Endodermal cell (in vitro differentiated cells): ENCODE data around the gene TSC2. TPM values are rescaled to one million over a fixed set of nuclear protein-coding genes. Genes with fewer than 3 reads are reported as not detected.

Experiments
- DNase-seq: peaks from one replicate; pipeline ENCODE4 v3.0.0-alpha.2; 2017
- H3K27ac ChIP-seq: 2 replicates; pipeline ENCODE4 v1.5.1; 2013; ENCODE audit warnings: mild to moderate bottlenecking, low read depth, low read length, moderate library complexity
- H3K27me3 ChIP-seq: 2 replicates; pipeline ENCODE4 v1.6.1; 2013; ENCODE audit warnings: mild to moderate bottlenecking, low read length, moderate library complexity; ENCODE audit not compliant: insufficient read depth, control insufficient read depth, poor library complexity, severe bottlenecking
- H3K36me3 ChIP-seq: 2 replicates; pipeline ENCODE4 v1.7.0; 2013; ENCODE audit warnings: mild to moderate bottlenecking, low read length, moderate library complexity; ENCODE audit not compliant: control insufficient read depth, insufficient read depth
- H3K4me1 ChIP-seq: one replicate; pipeline ENCODE4 v1.7.0; 2013; ENCODE audit warnings: low read length; ENCODE audit not compliant: control insufficient read depth, insufficient read depth
- H3K4me3 ChIP-seq: 2 replicates; pipeline ENCODE4 v1.5.1; 2013; ENCODE audit warnings: mild to moderate bottlenecking, low read length, moderate library complexity
- H3K9ac ChIP-seq: 2 replicates; pipeline ENCODE4 v1.6.1; 2013; ENCODE audit warnings: mild to moderate bottlenecking, low read length, moderate library complexity; ENCODE audit not compliant: poor library complexity, severe bottlenecking; ENCODE audit errors: extremely low read depth
- H3K9me3 ChIP-seq: 2 replicates; pipeline ENCODE4 v1.6.1; 2013; ENCODE audit warnings: mild to moderate bottlenecking, low read length, moderate library complexity; ENCODE audit not compliant: control insufficient read depth
- H3K27ac Mint-ChIP-seq: 2 replicates; pipeline ENCODE4 v1.8.0; 2020; ENCODE audit warnings: mixed read lengths
- H3K27me3 Mint-ChIP-seq: 2 replicates; pipeline ENCODE4 v1.8.0; 2021; ENCODE audit warnings: mild to moderate bottlenecking, mixed read lengths; ENCODE audit not compliant: insufficient read depth
- H3K36me3 Mint-ChIP-seq: 2 replicates; pipeline ENCODE4 v1.8.0; 2020; ENCODE audit warnings: low read depth, mixed read lengths
- H3K4me1 Mint-ChIP-seq: 2 replicates; pipeline ENCODE4 v1.8.0; 2020; ENCODE audit warnings: mixed read lengths
- H3K4me3 Mint-ChIP-seq: 2 replicates; pipeline ENCODE4 v1.8.0; 2020; ENCODE audit warnings: mild to moderate bottlenecking, moderate library complexity, mixed read lengths
- H3K9me3 Mint-ChIP-seq: 2 replicates; pipeline ENCODE4 v1.8.0; 2020; ENCODE audit warnings: mild to moderate bottlenecking, mixed read lengths
- CTCF ChIP-seq: fragments of 200-600 bp; sonication (generic); conservative IDR thresholded peaks from 2 replicates; pipeline ENCODE4 v1.5.0; 2021; ENCODE audit warnings: antibody characterized with exemption, mild to moderate bottlenecking
- WGBS, 2 experiments: methylation state at CpG; one replicate each; pipeline versions ENCODE4 v1.1.5 to v1.1.7; 2013; ENCODE audit warnings: missing lambda C conversion rate in 2 of 2, mixed read lengths in 1 of 2; ENCODE audit not compliant: insufficient coverage in 1 of 2, insufficient read length in 1 of 2; 5-methylcytosine and 5-hydroxymethylcytosine counted together
- total RNA-seq, 2 donors: library from RNA; stranded (reverse); fragmentation: NEBNext Ultra II Directional in 1 of 2; extraction: Animal tissue kit (Norgen Biotek cat#: 25700) in 1 of 2; gene quantifications; 2 replicates in 1 of 2; 3 replicates in 1 of 2; pipeline ENCODE4 v1.2.1, GENCODE V29; 2021

The TSC2 gene
- total RNA-seq, 2 donors from 2014 or later, result 166 to 192 TPM

- no peaks in the 10 kb centered on the region for H3K9me3 Mint-ChIP-seq
- H3K27ac Mint-ChIP-seq, result no peak overlapping the region
These were observed 34.3 kb upstream of the TSC2 start for GRCh38 chr16:2013527-2013926.

GRCh38 chr16:2015117-2015946, 32.5 kb upstream of the TSC2 start:
- peaks cover 2% of the 10 kb centered on the region for H3K4me1 Mint-ChIP-seq
- no peak overlapping the region for H3K4me3 ChIP-seq
- H3K27me3 Mint-ChIP-seq, result peaks cover 36% of the 10 kb centered on the region
- H3K9me3 ChIP-seq, result no peaks in the 10 kb centered on the region
- no peaks in the 10 kb centered on the region for H3K36me3 Mint-ChIP-seq
- no peak for DNase-seq
- H3K4me1 ChIP-seq, result peaks cover 2% of the 10 kb centered on the region
- H3K36me3 ChIP-seq, result no peaks in the 10 kb centered on the region
- H3K4me3 Mint-ChIP-seq, result no peak overlapping the region
- H3K27ac ChIP-seq, result no peak overlapping the region
- no peaks in the 10 kb centered on the region for H3K9me3 Mint-ChIP-seq
- no peak for TF ChIP-seq CTCF
- 86 to 92% methylated on average over 15 to 21 of the region's 24 CpGs for WGBS, 2 experiments
- no peak overlapping the region for H3K9ac ChIP-seq
- no peak overlapping the region for H3K27ac Mint-ChIP-seq
- peaks cover 28% of the 10 kb centered on the region for H3K27me3 ChIP-seq

More at GRCh38 chr16:2013527-2013926, 34.3 kb upstream of the TSC2 start:
- no peaks in the 10 kb centered on the region for H3K36me3 ChIP-seq
- no peak overlapping the region for H3K4me3 ChIP-seq
- DNase-seq, result no peak
- peaks cover 7% of the 10 kb centered on the region for H3K4me1 Mint-ChIP-seq
- peaks cover 3% of the 10 kb centered on the region for H3K36me3 Mint-ChIP-seq
- no peak overlapping the region for H3K9ac ChIP-seq
- H3K27me3 Mint-ChIP-seq, result peaks cover 20% of the 10 kb centered on the region
- WGBS, 2 experiments, result 91 to 97% methylated on average over 15 of the region's 15 CpGs
- H3K4me1 ChIP-seq, result peaks cover 5% of the 10 kb centered on the region
- no peak overlapping the region for H3K27ac ChIP-seq
- no peaks in the 10 kb centered on the region for H3K9me3 ChIP-seq
- no peak overlapping the region for H3K4me3 Mint-ChIP-seq
- peaks cover 10% of the 10 kb centered on the region for H3K27me3 ChIP-seq
- no peak for TF ChIP-seq CTCF

GRCh38 chr16:2015947-2016208, 31.9 kb upstream of the TSC2 start:
- Histone ChIP-seq H3K4me3 (no peak overlapping the region), H3K27me3 (peaks cover 33% of the 10 kb centered on the region), H3K9me3 (no peaks in the 10 kb centered on the region), H3K27ac (no peak overlapping the region), H3K4me1 (no peaks in the 10 kb centered on the region), H3K9ac (no peak overlapping the region), H3K36me3 (no peaks in the 10 kb centered on the region)
- Mint-ChIP-seq H3K4me1 (no peaks in the 10 kb centered on the region), H3K4me3 (no peak overlapping the region), H3K27me3 (peaks cover 42% of the 10 kb centered on the region), H3K27ac (no peak overlapping the region), H3K9me3 (no peaks in the 10 kb centered on the region), H3K36me3 (no peaks in the 10 kb centered on the region)
- no peak for TF ChIP-seq CTCF
- DNase-seq, result no peak
- WGBS, 2 experiments, result 89 to 100% methylated on average over 2 to 7 of the region's 7 CpGs
